Measurements from ENCODE around the gene TTC6.

Gene TTC6

DNA sequence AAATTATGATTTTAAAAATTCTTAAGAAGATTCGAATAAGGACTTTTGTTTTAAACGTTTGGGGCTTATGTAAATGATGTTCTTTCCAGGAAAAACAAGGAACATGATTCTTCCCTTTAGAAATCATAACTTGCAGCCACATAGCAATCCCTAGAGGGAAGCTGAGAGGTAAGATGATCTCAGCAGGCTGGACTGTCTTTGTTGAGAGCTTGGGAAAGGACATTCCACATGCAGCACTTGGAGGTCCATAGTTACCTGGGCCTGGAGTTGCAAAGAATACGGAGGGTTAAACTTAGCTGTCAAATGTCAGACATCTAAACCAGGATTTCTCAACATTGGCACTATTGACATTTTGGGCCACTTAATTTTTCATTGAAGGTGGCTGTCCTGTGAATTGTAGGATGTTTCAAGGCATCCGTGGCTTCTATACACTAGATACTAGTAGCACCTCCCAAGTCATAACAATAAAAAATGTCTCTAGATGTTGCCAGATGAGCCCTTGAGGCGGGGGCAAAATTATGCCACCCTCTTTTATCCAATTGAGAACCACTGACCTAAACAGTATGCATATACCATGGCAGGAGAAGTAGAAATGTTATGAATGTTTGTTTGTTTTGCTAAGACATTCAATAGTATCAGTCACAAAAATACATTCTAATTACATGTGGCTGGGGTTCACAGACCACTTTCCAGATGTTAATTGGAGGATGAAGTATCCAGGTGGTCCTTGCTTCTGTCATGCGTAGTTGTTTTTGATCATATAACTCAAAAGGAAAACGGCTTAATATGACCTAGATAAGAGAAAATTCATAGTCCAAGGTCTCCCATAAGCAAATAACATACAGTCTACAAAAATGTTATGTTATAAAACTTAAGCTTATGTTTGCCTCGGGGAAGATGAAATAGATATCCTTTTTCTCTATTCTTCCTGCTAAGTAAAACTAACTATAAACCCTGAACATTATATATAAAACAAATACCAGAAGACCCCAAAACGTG, 30.5 kb downstream of the TTC6 start:
- no peak for DNase-seq (ENCODE audit: low read depth)

DNA sequence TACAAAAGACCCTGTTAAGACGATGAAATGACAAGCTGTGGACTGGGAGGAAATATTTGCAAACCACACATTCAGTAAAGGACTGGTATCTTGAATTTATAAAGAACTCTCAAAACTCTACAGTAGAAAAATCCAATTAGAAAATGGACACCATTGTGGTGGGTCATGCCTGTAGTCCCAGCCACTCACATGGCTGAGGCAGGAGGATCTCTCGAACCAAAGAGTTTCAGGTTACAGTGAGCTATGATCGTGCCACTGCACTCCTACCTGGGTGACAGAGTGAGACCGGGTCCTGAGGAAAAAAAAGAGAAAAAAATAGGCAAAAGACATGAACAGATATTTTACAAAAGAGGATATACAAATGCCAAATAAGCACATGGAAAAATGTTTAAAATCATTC, 41.9 kb downstream of the TTC6 start:
- no peak for DNase-seq (ENCODE audit: low read depth)

DNA sequence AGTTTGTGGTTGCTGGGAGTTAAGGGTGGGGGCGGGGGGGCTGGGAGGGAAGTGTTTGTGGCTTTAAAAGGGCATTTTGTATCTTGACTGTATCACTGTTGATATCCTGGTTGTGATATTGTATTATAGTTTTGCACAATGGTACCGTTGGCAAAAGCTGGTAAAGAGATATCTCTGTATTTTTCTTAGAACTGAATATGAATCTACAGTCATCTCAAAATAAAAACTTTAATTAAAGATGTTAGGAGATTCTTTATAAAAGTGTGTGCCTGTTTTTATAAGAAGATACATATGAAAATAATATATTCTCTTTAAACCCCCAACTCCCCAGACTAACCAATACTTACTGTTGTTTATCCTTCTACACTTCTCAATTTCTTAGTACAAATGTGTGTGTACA, 43.2 kb downstream of the TTC6 start:
- DNase-seq (ENCODE audit: low read depth): no peak

DNA sequence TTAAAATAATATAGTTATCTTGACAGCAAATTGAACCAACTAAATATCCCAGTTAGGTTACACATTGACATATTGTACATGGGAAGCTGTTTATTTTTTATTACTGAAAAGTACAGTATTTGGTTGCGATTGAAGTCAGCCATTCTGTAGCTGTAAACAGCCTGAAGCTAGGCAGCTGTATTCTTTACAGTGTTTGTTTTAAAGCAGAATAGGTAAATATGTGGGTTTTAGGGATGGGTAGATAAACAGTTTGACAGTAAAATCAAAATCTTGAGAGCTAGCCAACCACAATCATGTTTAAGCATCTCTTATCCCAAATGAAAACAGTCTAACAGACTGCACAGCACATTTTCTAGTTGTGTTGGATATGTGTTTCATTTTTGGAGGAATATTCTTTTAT, 45.7 kb downstream of the TTC6 start:
- DNase-seq (ENCODE audit: low read depth): no peak

DNA sequence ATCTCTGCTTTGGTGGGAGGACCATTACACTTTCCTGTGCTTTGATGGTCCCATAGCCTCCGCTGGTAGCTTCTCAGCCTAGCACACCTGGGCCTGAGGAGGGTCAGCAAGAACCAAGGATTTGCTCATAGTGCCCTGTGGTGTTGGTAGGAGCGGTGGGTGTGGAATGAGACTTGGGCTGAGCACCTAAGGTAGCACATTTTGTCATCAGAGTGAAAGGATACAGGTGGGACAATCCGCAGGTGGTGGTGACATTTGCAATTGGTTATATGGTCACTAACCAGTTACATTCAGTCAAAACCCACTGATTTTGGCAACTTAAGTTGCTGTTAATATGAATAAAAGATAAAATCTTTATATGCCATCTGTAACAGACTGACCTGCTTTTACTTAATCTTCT, 46.7 kb downstream of the TTC6 start:
- no peak for DNase-seq (ENCODE audit: low read depth)

DNA sequence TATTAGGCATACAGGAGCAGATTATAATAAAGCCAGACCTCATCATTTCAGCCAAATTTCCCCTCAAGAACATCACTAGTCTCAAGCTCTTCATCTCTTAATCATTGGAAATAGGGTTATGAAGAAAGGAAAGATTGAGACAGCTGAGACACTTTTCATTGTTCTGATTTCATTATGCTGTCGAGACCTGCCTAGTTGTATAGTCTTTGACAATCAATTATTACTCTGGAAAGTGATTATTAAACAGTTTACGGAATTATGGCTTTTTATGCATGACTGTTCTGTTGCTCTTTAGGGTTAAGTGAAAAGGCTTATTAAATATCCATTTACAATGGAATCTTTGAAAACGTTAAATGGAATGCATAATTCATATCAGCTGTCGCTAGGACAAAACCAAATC, 48.3 kb downstream of the TTC6 start:
- DNase-seq (ENCODE audit: low read depth): no peak

Data from stimulated activated CD8-positive, alpha-beta memory T cell treated with anti-CD3 and anti-CD28 coated beads, Interleukin-12 subunit alpha, Interleukin-12 subunit beta, amount 100 ng/mL, for 4 hours (primary cell).